SK-N-SH (cell line): ENCODE measurements around the gene SPIRE1. TPM values are rescaled to one million over a fixed set of nuclear protein-coding genes. Genes with fewer than 3 reads are reported as not detected.
A peak's percentile ranks its signal among the peaks of the same experiment; 100 is the strongest.

Experiments
- CTCF ChIA-PET: fragments of 300-600, 350-600 bp; formaldehyde crosslinking; extraction: SDS; loops from one replicate; lab custom pipeline; 2021; lab: Yijun Ruan, JAX
- POLR2A ChIA-PET: fragments of 350-600 bp; sonication (Branson Sonifier 250); formaldehyde crosslinking; extraction: SDS; loops from one replicate; lab custom pipeline; 2020; ENCODE audit warnings: antibody characterized with exemption, inconsistent platforms; lab: Yijun Ruan, JAX
- DNase-seq: peaks from one replicate; pipeline ENCODE4 v3.0.0; 2012
- H2AFZ ChIP-seq: fragments of 200-600 bp; sonication (generic); 2 replicates; pipeline ENCODE4 v1.8.1; 2016; ENCODE audit warnings: antibody characterized with exemption, mild to moderate bottlenecking, low read depth
- H3F3A ChIP-seq: fragments of 200-600 bp; sonication (generic); replicated peaks from 2 replicates; pipeline ENCODE3; 2016; ENCODE audit warnings: antibody characterized with exemption, mild to moderate bottlenecking; ENCODE audit not compliant: insufficient read depth
- H3K27ac ChIP-seq, 2 experiments: fragments of 200-500 bp in 1 of 2; fragments of 200-600 bp in 1 of 2; sonication (Bioruptor generic) in 1 of 2; sonication (generic), shearing (Covaris generic) in 1 of 2; 2 replicates each; pipeline versions ENCODE4 v1.5.1 to v1.6.1; 2014 to 2016; ENCODE audit warnings: low read depth in 2 of 2, inconsistent platforms in 1 of 2, low read length in 1 of 2, mild to moderate bottlenecking in 1 of 2, mixed read lengths in 1 of 2
- H3K27me3 ChIP-seq: fragments of 200-600 bp; sonication (generic), shearing (Covaris generic); 2 replicates; pipeline ENCODE4 v1.6.1; 2016; ENCODE audit warnings: mixed run types; ENCODE audit not compliant: insufficient read depth
- H3K36me3 ChIP-seq, 2 experiments: fragments of 200-500 bp in 1 of 2; fragments of 200-600 bp in 1 of 2; sonication (Bioruptor generic) in 1 of 2; sonication (generic) in 1 of 2; replicated peaks in 1 of 2; 2 replicates each; pipeline versions ENCODE3 to v1.5.1; 2014 to 2016; ENCODE audit warnings: low read length in 1 of 2, mild to moderate bottlenecking in 1 of 2; ENCODE audit not compliant: insufficient read depth in 2 of 2, control insufficient read depth in 1 of 2
- H3K4me1 ChIP-seq, 2 experiments: fragments of 200-500 bp in 1 of 2; fragments of 200-600 bp in 1 of 2; sonication (Bioruptor generic) in 1 of 2; sonication (generic), shearing (Covaris generic) in 1 of 2; 2 replicates each; pipeline versions ENCODE4 v1.5.1 to v1.6.1; 2014 to 2016; ENCODE audit warnings: low read depth in 1 of 2, low read length in 1 of 2, mixed run types in 1 of 2; ENCODE audit not compliant: insufficient read depth in 2 of 2, control insufficient read depth in 1 of 2
- H3K4me2 ChIP-seq: fragments of 200-600 bp; sonication (generic), shearing (Covaris generic); 2 replicates; pipeline ENCODE4 v1.6.1; 2017; ENCODE audit warnings: mixed run types
- H3K4me3 ChIP-seq, 2 experiments: fragments of 200-500 bp in 1 of 2; fragments of 200-600 bp in 1 of 2; sonication (Bioruptor generic) in 1 of 2; sonication (generic), shearing (Covaris generic) in 1 of 2; 2 replicates each; pipeline versions ENCODE4 v1.5.1 to v1.8.1; 2014 to 2016; ENCODE audit warnings: low read depth in 2 of 2, inconsistent platforms in 1 of 2, low read length in 1 of 2, mild to moderate bottlenecking in 1 of 2, mixed read lengths in 1 of 2, moderate library complexity in 1 of 2
- H3K79me2 ChIP-seq: fragments of 200-600 bp; sonication (generic); 2 replicates; pipeline ENCODE4 v1.8.1; 2017; ENCODE audit warnings: mild to moderate bottlenecking; ENCODE audit not compliant: insufficient read depth
- H3K9ac ChIP-seq: fragments of 200-600 bp; sonication (generic); 2 replicates; pipeline ENCODE4 v1.6.1; 2017; ENCODE audit warnings: mixed run types
- H3K9me2 ChIP-seq: fragments of 200-600 bp; sonication (generic); 2 replicates; pipeline ENCODE4 v1.6.1; 2017; ENCODE audit warnings: mixed run types
- H3K9me3 ChIP-seq: fragments of 200-600 bp; sonication (generic); 2 replicates; pipeline ENCODE4 v1.6.1; 2017; ENCODE audit warnings: mixed run types, mild to moderate bottlenecking, moderate library complexity
- H4K20me1 ChIP-seq: fragments of 200-600 bp; sonication (generic); 2 replicates; pipeline ENCODE4 v1.6.1; 2017; ENCODE audit warnings: mild to moderate bottlenecking, mixed run types; ENCODE audit not compliant: insufficient read depth
- CHD2 ChIP-seq: fragments of 150-350 bp; IDR thresholded peaks from 2 replicates; pipeline ENCODE4 v1.6.1; 2018; ENCODE audit warnings: low read length; ENCODE audit not compliant: partially characterized antibody
- FOXJ3 ChIP-seq: sonication (generic); formaldehyde crosslinking; IDR thresholded peaks from 2 replicates; pipeline ENCODE4 v1.5.1; 2020; ENCODE audit warnings: mild to moderate bottlenecking, missing genetic modification reagents
- NFIC ChIP-seq: IDR thresholded peaks from 2 replicates; pipeline ENCODE4 v1.4.0; 2012; ENCODE audit warnings: borderline replicate concordance
- SIN3A ChIP-seq: IDR thresholded peaks from 2 replicates; pipeline ENCODE4 v1.6.1; 2012; ENCODE audit warnings: low read depth, mild to moderate bottlenecking, low read length, moderate library complexity, borderline replicate concordance
- TAF1 ChIP-seq: IDR thresholded peaks from 2 replicates; pipeline ENCODE4 v1.6.1; 2012; ENCODE audit warnings: low read depth, mild to moderate bottlenecking, low read length, moderate library complexity, borderline replicate concordance
- TCF12 ChIP-seq: IDR thresholded peaks from 2 replicates; pipeline ENCODE4 v1.4.0; 2012
- YY1 ChIP-seq: IDR thresholded peaks from 2 replicates; pipeline ENCODE4 v1.4.0; 2012; ENCODE audit warnings: low read depth, mild to moderate bottlenecking
- WGBS: methylation state at CpG from one replicate; pipeline ENCODE4 v1.1.6; 2017; ENCODE audit warnings: low lambda C conversion rate; 5-methylcytosine and 5-hydroxymethylcytosine counted together
- polyA plus RNA-seq, 3 experiments: library from polyadenylated mRNA; depleted of rRNA; stranded (reverse); fragments of >200 nt; gene quantifications; 2 replicates each; pipeline ENCODE4 v1.2.3, GENCODE V29; 2012
- TF ChIP-seq, protein P1 (sequence below): fragments of 200-600 bp; sonication (generic); IDR thresholded peaks from 2 replicates; pipeline ENCODE4 v1.6.1; 2017; ENCODE audit warnings: antibody characterized with exemption, mild to moderate bottlenecking, moderate library complexity
- TF ChIP-seq, protein P2 (sequence below): IDR thresholded peaks from 2 replicates; pipeline ENCODE4 v1.6.1; 2012; ENCODE audit warnings: mild to moderate bottlenecking, low read depth, low read length, moderate library complexity
- TF ChIP-seq, protein P3 (sequence below): fragments of 150-350 bp; IDR thresholded peaks from 2 replicates; pipeline ENCODE4 v1.6.1; 2016; ENCODE audit warnings: mild to moderate bottlenecking, low read depth, low read length
- TF ChIP-seq, protein P4 (sequence below): fragments of 150-350 bp; IDR thresholded peaks from 2 replicates; pipeline ENCODE4 v1.6.1; 2017; ENCODE audit warnings: antibody characterized with exemption, low read length, low read depth, borderline replicate concordance
- TF ChIP-seq, protein P5 (sequence below): IDR thresholded peaks from 2 replicates; pipeline ENCODE4 v1.4.0; 2012; ENCODE audit warnings: low read depth, borderline replicate concordance

The SPIRE1 gene
- polyA plus RNA-seq, 1 of the 3 experiments (the other 2 are of a cell fraction), result 6.7 TPM

DNA sequence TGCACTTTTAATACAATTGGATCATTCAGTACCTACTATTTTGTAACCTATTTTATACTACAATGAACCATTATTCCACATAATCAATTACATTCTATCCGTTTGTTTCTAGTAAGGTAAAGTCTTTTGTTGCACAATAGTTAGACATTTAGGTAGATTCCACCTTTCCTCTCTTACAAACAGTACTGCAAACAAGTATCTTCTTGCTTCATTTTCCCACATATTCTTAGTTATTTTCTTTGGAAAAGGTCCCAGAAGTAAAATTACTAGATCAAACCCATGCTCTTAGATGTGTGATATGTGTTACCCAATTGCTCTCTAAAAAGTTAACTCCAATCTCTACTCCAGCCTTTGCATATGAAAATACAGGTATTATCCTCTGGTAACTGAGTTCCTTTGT is 49.6 kb downstream of the SPIRE1 start:
- TF ChIP-seq SIN3A, result no peak
- TF ChIP-seq, protein P1, sequence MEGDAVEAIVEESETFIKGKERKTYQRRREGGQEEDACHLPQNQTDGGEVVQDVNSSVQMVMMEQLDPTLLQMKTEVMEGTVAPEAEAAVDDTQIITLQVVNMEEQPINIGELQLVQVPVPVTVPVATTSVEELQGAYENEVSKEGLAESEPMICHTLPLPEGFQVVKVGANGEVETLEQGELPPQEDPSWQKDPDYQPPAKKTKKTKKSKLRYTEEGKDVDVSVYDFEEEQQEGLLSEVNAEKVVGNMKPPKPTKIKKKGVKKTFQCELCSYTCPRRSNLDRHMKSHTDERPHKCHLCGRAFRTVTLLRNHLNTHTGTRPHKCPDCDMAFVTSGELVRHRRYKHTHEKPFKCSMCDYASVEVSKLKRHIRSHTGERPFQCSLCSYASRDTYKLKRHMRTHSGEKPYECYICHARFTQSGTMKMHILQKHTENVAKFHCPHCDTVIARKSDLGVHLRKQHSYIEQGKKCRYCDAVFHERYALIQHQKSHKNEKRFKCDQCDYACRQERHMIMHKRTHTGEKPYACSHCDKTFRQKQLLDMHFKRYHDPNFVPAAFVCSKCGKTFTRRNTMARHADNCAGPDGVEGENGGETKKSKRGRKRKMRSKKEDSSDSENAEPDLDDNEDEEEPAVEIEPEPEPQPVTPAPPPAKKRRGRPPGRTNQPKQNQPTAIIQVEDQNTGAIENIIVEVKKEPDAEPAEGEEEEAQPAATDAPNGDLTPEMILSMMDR, result no peak
- TF ChIP-seq, protein P2, sequence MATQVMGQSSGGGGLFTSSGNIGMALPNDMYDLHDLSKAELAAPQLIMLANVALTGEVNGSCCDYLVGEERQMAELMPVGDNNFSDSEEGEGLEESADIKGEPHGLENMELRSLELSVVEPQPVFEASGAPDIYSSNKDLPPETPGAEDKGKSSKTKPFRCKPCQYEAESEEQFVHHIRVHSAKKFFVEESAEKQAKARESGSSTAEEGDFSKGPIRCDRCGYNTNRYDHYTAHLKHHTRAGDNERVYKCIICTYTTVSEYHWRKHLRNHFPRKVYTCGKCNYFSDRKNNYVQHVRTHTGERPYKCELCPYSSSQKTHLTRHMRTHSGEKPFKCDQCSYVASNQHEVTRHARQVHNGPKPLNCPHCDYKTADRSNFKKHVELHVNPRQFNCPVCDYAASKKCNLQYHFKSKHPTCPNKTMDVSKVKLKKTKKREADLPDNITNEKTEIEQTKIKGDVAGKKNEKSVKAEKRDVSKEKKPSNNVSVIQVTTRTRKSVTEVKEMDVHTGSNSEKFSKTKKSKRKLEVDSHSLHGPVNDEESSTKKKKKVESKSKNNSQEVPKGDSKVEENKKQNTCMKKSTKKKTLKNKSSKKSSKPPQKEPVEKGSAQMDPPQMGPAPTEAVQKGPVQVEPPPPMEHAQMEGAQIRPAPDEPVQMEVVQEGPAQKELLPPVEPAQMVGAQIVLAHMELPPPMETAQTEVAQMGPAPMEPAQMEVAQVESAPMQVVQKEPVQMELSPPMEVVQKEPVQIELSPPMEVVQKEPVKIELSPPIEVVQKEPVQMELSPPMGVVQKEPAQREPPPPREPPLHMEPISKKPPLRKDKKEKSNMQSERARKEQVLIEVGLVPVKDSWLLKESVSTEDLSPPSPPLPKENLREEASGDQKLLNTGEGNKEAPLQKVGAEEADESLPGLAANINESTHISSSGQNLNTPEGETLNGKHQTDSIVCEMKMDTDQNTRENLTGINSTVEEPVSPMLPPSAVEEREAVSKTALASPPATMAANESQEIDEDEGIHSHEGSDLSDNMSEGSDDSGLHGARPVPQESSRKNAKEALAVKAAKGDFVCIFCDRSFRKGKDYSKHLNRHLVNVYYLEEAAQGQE, result no peak
- TF ChIP-seq NFIC, result no peak
- TF ChIP-seq TAF1, result no peak
- no peak for TF ChIP-seq CHD2
- TF ChIP-seq, protein P3, sequence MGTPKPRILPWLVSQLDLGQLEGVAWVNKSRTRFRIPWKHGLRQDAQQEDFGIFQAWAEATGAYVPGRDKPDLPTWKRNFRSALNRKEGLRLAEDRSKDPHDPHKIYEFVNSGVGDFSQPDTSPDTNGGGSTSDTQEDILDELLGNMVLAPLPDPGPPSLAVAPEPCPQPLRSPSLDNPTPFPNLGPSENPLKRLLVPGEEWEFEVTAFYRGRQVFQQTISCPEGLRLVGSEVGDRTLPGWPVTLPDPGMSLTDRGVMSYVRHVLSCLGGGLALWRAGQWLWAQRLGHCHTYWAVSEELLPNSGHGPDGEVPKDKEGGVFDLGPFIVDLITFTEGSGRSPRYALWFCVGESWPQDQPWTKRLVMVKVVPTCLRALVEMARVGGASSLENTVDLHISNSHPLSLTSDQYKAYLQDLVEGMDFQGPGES, result no peak
- no peak for TF ChIP-seq TCF12
- TF ChIP-seq YY1, result no peak
- TF ChIP-seq FOXJ3 (CRISPR knock-in tag), result no peak
- TF ChIP-seq, protein P4, sequence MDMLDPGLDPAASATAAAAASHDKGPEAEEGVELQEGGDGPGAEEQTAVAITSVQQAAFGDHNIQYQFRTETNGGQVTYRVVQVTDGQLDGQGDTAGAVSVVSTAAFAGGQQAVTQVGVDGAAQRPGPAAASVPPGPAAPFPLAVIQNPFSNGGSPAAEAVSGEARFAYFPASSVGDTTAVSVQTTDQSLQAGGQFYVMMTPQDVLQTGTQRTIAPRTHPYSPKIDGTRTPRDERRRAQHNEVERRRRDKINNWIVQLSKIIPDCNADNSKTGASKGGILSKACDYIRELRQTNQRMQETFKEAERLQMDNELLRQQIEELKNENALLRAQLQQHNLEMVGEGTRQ, result no peak
- TF ChIP-seq, protein P5, sequence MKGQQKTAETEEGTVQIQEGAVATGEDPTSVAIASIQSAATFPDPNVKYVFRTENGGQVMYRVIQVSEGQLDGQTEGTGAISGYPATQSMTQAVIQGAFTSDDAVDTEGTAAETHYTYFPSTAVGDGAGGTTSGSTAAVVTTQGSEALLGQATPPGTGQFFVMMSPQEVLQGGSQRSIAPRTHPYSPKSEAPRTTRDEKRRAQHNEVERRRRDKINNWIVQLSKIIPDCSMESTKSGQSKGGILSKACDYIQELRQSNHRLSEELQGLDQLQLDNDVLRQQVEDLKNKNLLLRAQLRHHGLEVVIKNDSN, result no peak

More for the DNA sequence above, 49.6 kb downstream of the SPIRE1 start:
- H3K36me3 ChIP-seq, result no peaks in the 10 kb centered on the region
- H3K9me2 ChIP-seq, result no peaks in the 10 kb centered on the region
- H3K4me2 ChIP-seq, result no peak overlapping the region
- peaks cover 51% of the 10 kb centered on the region for H3K79me2 ChIP-seq
- H3K27me3 ChIP-seq, result no peaks in the 10 kb centered on the region
- H4K20me1 ChIP-seq, result no peaks in the 10 kb centered on the region
- 82% methylated on average over 1 of the region's 1 CpG for WGBS
- POLR2A ChIA-PET, result no interaction called here
- CTCF ChIA-PET, result no interaction called here
- no peak overlapping the region for H3K9ac ChIP-seq
- H3K4me1 ChIP-seq, result peaks cover 0 to 14% of the 10 kb centered on the region in 2 experiments; a peak in 1 of 4 replicates
- H3K4me3 ChIP-seq, result no peak overlapping the region
- H3F3A ChIP-seq, result peaks cover 16% of the 10 kb centered on the region
- no peak overlapping the region for H2AFZ ChIP-seq
- H3K9me3 ChIP-seq, result no peaks in the 10 kb centered on the region
- H3K27ac ChIP-seq, result peak overlapping the region in 1 of 2 experiments; percentile 88; a peak in 1 of 4 replicates
- DNase-seq, result no peak
